ENCODE data around the gene CALML6.

GRCh38 chr1:1893997-1894353, 21.1 kb upstream of the CALML6 start:
- no peak for TF ChIP-seq CTCF (IDR thresholded peaks at IDR 0.05; ENCODE audit: low read length)
- no peak for TF ChIP-seq EZH2 (IDR thresholded peaks at IDR 0.05; ENCODE audit: borderline replicate concordance, low read length)

Measured in OCI-LY1 (cell line).